Esophagus squamous epithelium (tissue), 4 donors: ENCODE results near the gene ADCY6.

ENCODE experiments used
- CTCF ChIP-seq, 6 experiments: fragments of 450-650 bp in 4 of 6; fragments of 200-600 bp in 2 of 6; sonication (generic) in 2 of 6; IDR thresholded peaks; one replicate each; pipeline ENCODE4 v1.5.1; 2016 to 2019; ENCODE audit warnings: antibody characterized with exemption in 6 of 6, mild to moderate bottlenecking in 4 of 6, moderate library complexity in 4 of 6
- POLR2A ChIP-seq, 4 donors: fragments of 450-650 bp; IDR thresholded peaks; one replicate each; pipeline ENCODE4 v1.6.1; 2017; ENCODE audit warnings: antibody characterized with exemption in 4 of 4, mild to moderate bottlenecking in 4 of 4, moderate library complexity in 3 of 4

DNA sequence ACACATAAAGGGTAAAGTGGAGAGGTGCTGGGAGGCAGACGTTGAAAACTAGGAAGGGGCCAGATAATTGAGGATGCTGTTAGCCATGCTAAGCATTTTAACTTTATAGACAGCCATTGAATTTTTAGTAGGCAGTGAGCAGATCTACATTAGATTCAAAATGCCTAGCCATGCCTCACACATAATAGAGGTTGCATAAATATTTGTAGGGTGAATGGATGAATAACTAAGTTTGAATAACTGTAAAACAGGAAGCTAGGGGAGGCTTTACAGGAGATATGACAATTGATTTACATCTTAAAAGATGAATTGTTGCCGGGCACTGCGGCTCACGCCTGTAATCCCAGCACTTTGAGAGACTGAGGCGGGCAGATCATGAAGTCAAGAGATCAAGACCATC, 60.1 kb downstream of the ADCY6 start:
- TF ChIP-seq POLR2A (IDR thresholded peaks at IDR 0.05) (no peak), CTCF (IDR thresholded peaks at IDR 0.05) (no peak)
